LoVo (cell line): ENCODE results near the gene PRRT3.
A peak's percentile ranks its signal among the peaks of the same experiment; 100 is the strongest.

Experiments
- DNase-seq: peaks from one replicate; pipeline ENCODE4 v3.0.0-alpha.2; 2016; ENCODE audit warnings: low spot score

The PRRT3 gene

DNA sequence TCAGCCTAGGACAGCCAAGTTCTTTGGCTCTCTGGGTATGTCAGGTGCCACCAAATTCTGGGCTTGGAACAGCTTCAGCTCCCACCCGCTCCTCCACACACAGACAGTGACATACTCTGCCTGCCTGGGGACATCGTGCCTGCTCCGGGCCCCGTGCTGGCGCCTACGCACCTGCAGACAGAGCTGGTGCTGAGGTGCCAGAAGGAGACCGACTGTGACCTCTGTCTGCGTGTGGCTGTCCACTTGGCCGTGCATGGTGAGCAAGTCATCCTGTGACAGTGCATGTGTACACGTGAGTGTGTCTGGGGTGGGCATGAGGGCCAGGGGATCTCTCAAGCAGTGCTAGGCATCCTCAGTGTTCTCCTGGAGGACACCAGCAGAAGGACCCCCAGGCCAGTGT is 34.4 kb downstream of the PRRT3 start:
- no peak for DNase-seq

DNA sequence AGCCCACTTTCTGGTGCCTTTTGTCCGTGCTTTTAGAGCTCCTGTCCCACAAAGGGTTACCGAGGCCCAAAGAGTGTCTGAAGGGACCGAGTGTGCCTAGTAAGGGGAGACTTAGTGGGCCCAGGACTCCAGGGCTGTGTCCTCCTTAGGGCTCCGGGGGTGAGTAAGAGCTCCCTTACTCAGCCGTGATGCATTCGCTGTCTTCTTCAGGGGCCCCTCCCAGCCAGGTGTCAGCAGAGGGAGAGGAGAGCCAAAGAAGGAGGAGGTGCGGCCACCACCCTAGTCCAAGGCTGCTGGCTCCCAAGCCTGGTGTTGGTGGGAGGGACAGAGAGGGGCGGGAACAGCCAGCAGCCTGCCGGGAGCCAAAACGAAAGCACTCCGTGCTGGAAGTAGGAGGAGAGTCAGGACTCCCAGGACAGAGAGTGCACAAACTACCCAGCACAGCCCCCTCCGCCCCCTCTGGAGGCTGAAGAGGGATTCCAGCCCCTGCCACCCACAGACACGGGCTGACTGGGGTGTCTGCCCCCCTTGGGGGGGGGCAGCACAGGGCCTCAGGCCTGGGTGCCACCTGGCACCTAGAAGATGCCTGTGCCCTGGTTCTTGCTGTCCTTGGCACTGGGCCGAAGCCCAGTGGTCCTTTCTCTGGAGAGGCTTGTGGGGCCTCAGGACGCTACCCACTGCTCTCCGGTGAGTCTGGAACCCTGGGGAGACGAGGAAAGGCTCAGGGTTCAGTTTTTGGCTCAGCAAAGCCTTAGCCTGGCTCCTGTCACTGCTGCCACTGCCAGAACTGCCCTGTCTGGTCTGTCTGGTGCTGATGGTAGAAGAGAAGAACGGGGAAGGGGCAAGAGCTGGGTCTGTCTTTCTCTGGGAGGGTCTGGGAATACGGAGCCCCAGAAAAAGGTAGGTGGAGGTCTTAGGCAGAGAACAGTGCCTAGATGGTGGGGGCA is 35.2 kb downstream of the PRRT3 start, which contains the start of gene IL17RC:
Gene IL17RC (plus strand): TSS at position 365 of the 947 bp plus-strand sequence. CDS start 218 bp downstream, at position 583.
- DNase-seq, result peak; percentile 91

- no peak for DNase-seq
Measured at GRCh38 chr3:9916346-9916733, 35.9 kb downstream of the PRRT3 start.

GRCh38 chr3:9915254-9916141 is 36.7 kb downstream of the PRRT3 start:
- DNase-seq, result peak; percentile 43

DNA sequence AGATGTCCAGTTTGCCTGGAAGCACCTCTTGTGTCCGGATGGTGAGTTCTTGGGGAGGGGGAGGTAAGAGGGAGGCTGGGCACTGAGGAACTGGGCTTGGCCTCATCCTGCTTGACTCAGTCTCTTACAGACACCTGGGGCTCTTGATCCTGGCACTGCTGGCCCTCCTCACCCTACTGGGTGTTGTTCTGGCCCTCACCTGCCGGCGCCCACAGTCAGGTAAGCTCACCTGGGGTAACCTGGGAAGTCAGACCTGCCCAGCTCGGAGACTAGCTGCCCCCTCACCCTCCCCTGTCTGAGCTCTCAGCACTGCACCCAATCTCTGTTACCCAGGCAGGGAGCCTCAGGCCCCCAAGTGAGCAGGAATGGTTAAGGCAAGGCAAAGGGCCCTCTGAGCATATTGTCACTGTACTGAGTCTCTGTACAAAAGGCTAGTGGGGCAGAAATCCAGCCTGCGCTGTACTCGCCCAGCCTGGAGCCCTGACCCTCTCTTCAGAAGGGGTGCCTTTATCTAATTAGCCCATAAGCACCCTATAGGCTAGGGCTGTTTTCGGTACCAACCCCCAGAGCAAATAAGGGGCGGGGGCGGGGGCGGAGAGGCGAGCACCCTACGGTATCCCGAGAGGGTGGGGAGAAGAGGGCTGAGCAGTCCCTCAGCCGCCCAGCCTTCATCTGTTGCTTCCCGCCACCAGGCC is 37.5 kb downstream of the PRRT3 start:
- no peak for DNase-seq

GRCh38 chr3:9914011-9914410 is 38.2 kb downstream of the PRRT3 start:
- DNase-seq, result no peak

- no peak for DNase-seq
Measured at GRCh38 chr3:9913601-9914000, 38.6 kb downstream of the PRRT3 start.

DNA sequence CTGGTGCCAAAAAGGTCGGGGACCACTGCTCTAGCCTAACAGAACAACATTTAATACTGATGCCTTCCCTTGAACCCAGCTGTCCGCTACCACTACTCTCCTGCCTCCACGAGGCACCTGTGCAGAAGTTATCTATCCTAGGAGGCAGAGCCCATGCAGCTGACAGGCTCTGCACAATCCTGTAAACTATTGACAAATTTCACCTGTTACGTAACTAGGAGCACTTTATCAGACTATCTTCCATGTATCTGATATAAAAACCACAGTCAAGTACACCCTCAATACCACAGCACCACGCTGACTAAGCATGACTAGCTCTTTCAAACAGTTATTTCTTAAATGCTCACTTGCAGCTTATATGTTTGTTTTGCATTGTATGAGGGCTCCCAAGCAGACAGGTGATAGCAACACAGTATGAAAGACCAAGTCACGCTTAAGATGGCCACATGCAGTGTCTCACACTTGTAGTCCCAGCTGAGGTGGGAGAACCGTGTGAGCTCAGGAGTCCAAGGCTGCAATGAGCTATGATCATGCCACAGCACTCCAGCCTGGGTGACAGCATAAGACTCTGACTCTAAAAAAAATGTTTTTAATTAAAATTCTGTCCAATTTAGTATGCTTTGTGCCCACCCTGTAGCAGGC is 39.8 kb downstream of the PRRT3 start:
- no peak for DNase-seq

- DNase-seq, result no peak
Measured at GRCh38 chr3:9911863-9912262, 40.3 kb downstream of the PRRT3 start.

- DNase-seq, result no peak
Measured at GRCh38 chr3:9909221-9910013, 42.8 kb downstream of the PRRT3 start.

- no peak for DNase-seq
Measured at GRCh38 chr3:9908286-9908685, 43.9 kb downstream of the PRRT3 start.

- no peak for DNase-seq
Measured at GRCh38 chr3:9906480-9906879, 45.7 kb downstream of the PRRT3 start.

GRCh38 chr3:9903904-9904303 is 48.3 kb downstream of the PRRT3 start:
- no peak for DNase-seq

DNA sequence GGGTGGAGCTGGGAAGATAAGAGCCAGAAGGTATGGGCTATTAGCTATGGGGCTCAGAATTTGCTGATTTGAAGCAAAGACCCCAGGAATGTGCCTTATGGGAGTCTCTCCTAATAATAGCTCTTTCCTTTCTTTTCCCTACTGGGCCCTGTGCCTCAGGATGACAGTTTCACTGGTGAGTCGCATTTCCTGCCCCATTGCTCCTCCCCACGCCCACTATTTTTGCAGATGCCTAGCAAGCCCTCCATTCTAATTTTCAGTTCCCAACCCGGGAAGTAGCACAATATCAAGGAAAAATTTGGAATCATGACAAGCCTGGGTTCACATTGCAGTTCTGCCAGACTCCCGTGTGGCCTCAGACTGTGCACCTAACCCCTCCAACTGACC is 49.0 kb downstream of the PRRT3 start:
- DNase-seq, result no peak

DNA sequence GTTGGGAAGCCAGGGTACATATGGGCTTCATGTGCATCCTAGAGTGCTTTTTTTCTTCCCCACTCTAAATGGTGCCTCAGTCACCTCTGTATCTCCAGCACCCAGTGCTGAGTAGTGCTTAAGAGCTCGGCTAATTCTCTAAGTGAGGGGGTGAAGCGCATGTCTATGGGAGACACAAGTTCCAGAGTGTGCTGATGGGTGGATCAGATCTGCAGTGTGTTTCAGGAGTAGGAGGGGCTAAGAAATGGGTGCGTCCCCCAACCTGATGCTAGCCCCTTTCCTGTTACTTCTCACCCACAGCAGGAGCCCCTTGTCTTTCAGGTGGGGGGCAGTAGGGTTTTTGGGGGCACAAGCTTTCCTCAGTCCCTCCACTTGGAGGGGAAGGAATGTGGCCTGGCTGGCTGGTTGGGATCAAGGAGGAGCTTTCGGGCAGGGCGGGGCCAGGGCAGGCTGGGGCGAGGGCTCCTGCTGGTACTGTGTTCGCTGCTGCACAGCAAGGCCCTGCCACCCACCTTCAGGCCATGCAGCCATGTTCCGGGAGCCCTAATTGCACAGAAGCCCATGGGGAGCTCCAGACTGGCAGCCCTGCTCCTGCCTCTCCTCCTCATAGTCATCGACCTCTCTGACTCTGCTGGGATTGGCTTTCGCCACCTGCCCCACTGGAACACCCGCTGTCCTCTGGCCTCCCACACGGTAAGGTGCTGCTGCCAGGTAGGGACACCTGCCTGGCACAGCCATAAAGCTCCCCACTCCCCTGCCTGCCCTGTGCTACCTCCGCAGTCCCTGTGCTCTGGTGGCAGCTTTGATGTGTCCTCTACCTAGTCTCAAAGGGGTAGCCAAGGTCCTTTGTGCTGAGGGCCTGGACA is 49.6 kb downstream of the PRRT3 start, which contains the start of gene IL17RE:
Gene IL17RE (plus strand): TSS at position 477 of the 866 bp plus-strand sequence. CDS start 85 bp downstream, at position 562.
- no peak for DNase-seq

GRCh38 chr3:9901967-9902366 is 50.2 kb downstream of the PRRT3 start:
- no peak for DNase-seq

DNA sequence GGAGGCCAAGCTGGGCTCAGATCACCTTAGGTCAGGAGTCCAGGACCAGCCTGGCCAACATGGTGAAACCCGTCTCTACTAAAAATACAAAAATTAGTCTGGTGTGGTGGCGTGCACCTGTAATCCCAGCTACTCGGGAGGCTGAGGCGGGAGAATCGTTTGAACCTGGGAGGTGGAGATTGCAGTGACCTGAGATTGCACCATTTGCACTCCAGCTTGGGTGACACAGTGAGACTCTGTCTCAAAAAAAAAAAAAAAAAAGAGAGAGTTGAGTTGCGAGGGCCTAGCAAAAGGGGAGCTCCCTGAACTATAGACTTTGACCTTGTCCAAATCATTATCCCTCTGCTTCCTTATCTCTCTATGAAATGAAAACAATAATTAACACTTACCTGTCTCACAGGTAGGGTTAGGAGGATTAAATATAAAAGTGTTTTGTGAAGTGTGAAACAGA is 51.2 kb downstream of the PRRT3 start:
- peak; percentile 61 for DNase-seq

DNA sequence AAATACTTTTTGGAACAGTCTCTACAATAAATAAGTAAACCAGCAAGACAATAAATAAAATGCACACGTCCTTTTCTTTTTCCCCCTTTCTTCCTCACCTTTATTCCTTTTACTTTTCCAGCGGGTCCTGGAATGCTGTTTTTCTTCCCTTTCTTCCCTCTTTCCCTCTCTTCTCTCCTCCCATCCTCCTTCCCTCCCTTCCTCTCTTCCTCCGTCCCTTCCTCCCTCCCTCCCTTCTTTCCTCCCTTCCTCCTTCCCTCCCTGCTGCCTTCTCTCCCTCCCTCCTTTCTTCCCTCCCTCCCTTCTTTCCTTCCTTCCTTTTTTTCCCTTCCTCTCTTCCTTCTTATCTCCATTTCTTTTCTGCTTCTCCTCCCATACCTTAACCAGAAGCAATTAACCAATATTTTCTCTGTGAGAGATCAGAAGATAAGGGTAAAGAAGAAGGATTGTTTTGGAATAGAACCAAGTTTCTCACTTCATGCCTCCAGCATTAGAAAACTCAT is 52.9 kb downstream of the PRRT3 start:
- DNase-seq, result no peak

GRCh38 chr3:9898467-9899241 is 53.6 kb downstream of the PRRT3 start:
- DNase-seq, result no peak
